NK-92 (cell line): ENCODE data around the gene MCOLN1.
"Not testable (repeated sequence)": the region's sequence is repeated elsewhere in the genome, so short reads cannot be mapped to it uniquely, and the experiment has no call there.

Experiments used
- DNase-seq: peaks from one replicate; lab custom pipeline; 2025; ENCODE audit not compliant: unreplicated experiment; lab: John Stamatoyannopoulos, UW

MCOLN1 gene

GRCh38 chr19:7565332-7565731 is 42.9 kb downstream of the MCOLN1 start:
- no peak for DNase-seq

GRCh38 chr19:7570761-7571160 is 48.3 kb downstream of the MCOLN1 start:
- no peak for DNase-seq

- no peak for DNase-seq
Observed at GRCh38 chr19:7575434-7576040, 53.1 kb downstream of the MCOLN1 start.

DNA sequence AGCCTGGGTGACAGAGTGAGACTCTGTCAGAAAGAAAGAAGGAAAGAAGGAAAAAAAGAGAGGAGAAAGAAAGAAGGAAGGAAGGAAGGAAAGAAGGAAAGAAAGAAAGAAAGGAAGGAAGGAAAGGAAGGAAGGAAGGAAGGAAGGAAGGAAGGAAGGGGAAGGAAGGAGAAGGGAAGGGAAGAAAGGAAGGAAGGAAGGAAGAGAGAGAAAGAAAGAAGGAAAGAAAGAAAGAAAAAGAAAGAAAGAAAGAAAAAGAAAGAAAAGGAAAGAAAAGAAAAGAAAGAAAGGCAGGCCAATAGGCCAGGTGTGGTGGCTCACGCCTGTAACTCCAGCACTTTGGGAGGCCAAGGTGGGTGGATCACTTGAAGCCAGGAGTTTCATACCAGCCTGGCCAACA is 55.0 kb downstream of the MCOLN1 start:
- not testable (repeated sequence) for DNase-seq

DNA sequence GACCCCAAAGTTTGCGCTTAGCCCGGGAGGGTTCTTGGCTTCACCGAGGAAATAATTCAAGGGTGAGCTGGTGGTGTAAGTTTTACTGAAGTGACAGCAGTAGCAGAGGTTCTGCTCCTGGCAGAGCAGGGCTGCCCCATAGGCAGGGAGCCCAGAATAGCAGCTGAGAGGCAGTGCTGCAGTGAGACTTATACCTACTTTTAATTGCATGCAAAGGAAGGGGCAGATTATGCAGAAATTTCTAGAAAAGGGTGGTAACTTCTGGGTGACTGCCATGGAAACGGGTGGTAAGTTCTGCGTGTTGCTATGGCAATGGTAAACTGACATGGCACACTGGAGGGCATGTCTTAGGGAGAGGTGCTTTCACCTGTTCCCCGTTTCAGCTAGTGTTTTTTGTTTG is 55.7 kb downstream of the MCOLN1 start:
- DNase-seq, result no peak

DNA sequence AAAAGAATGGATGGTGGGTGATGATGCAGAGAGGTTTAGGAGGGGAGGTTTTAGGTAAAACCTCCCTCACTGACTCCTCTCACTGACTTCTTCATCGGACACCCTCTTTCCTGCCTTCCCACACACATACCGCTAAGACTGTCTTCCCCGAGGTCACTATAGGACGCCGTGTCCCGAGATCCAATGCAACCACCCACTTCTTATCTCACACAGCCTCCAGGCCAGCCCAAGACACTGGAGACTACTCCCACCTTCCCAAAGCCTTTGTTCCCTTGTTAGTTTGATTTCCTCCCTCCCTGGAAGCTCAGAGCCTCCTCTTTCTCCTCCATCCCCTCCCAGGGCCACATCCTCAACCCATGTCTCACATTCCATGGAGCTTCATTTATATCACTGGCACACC is 56.8 kb downstream of the MCOLN1 start:
- no peak for DNase-seq

GRCh38 chr19:7582446-7582845 is 60.0 kb downstream of the MCOLN1 start:
- no peak for DNase-seq
